Measurements from ENCODE around the gene SRMS. TPM values are rescaled to one million over a fixed set of nuclear protein-coding genes. Genes with fewer than 3 reads are reported as not detected.
A peak's percentile ranks its signal among the peaks of the same experiment; 100 is the strongest.

SRMS gene
- total RNA-seq, 1 donor from 2014 or later, result not detected

- H3K27me3 Mint-ChIP-seq (ENCODE audit: insufficient read depth, low read depth), result peaks cover 4% of the 10 kb centered on the region
- no peak for DNase-seq (ENCODE audit: low spot score)
These were observed 13.6 kb downstream of the SRMS start for GRCh38 chr20:63533871-63534393.

GRCh38 chr20:63533388-63533787 is 14.2 kb downstream of the SRMS start:
- no peaks in the 10 kb centered on the region for H3K79me2 ChIP-seq (ENCODE audit: low read depth)
- H3K4me3 ChIP-seq, result no peak overlapping the region
- H3K9ac ChIP-seq, result no peak overlapping the region
- no peak for DNase-seq (ENCODE audit: low spot score)
- no peak overlapping the region for H3K4me2 ChIP-seq
- H3K27ac Mint-ChIP-seq, result no peak overlapping the region
- H2AFZ ChIP-seq (replicated peaks), result no peak overlapping the region
- H3K27ac ChIP-seq, result no peak overlapping the region
- no peaks in the 10 kb centered on the region for H4K20me1 ChIP-seq (ENCODE audit: low read depth)
- no peaks in the 10 kb centered on the region for H3K36me3 ChIP-seq
- H3K9me3 Mint-ChIP-seq, result no peaks in the 10 kb centered on the region
- no peaks in the 10 kb centered on the region for H3K27me3 ChIP-seq
- TF ChIP-seq, protein P1, sequence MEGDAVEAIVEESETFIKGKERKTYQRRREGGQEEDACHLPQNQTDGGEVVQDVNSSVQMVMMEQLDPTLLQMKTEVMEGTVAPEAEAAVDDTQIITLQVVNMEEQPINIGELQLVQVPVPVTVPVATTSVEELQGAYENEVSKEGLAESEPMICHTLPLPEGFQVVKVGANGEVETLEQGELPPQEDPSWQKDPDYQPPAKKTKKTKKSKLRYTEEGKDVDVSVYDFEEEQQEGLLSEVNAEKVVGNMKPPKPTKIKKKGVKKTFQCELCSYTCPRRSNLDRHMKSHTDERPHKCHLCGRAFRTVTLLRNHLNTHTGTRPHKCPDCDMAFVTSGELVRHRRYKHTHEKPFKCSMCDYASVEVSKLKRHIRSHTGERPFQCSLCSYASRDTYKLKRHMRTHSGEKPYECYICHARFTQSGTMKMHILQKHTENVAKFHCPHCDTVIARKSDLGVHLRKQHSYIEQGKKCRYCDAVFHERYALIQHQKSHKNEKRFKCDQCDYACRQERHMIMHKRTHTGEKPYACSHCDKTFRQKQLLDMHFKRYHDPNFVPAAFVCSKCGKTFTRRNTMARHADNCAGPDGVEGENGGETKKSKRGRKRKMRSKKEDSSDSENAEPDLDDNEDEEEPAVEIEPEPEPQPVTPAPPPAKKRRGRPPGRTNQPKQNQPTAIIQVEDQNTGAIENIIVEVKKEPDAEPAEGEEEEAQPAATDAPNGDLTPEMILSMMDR (IDR thresholded peaks at IDR 0.05), result no peak
- no peak for TF ChIP-seq EZH2 (IDR thresholded peaks at IDR 0.05)
- no peak for TF ChIP-seq EZH2phosphoT487 (IDR thresholded peaks at IDR 0.05)
- no peak overlapping the region for H3K4me3 Mint-ChIP-seq
- peaks cover 3% of the 10 kb centered on the region for H3F3A ChIP-seq (ENCODE audit: low read depth)
- peaks cover 4% of the 10 kb centered on the region for H3K27me3 Mint-ChIP-seq (ENCODE audit: insufficient read depth, low read depth)
- H3K9me3 ChIP-seq (ENCODE audit: low read depth), result no peaks in the 10 kb centered on the region
- H3K4me1 Mint-ChIP-seq, result peaks cover 10% of the 10 kb centered on the region
- no peaks in the 10 kb centered on the region for H3K4me1 ChIP-seq
- no peaks in the 10 kb centered on the region for H3K36me3 Mint-ChIP-seq

More at GRCh38 chr20:63533871-63534393, 13.6 kb downstream of the SRMS start:
- Histone ChIP-seq H3K27me3 (no peaks in the 10 kb centered on the region), H3K4me2 (no peak overlapping the region), H3K79me2 (ENCODE audit: low read depth) (no peaks in the 10 kb centered on the region), H2AFZ (replicated peaks) (no peak overlapping the region), H3K4me3 (no peak overlapping the region), H4K20me1 (ENCODE audit: low read depth) (no peaks in the 10 kb centered on the region), H3K36me3 (no peaks in the 10 kb centered on the region), H3K4me1 (no peaks in the 10 kb centered on the region), H3K9me3 (ENCODE audit: low read depth) (no peaks in the 10 kb centered on the region), H3K27ac (no peak overlapping the region), H3F3A (ENCODE audit: low read depth) (peaks cover 3% of the 10 kb centered on the region), H3K9ac (no peak overlapping the region)
- no peaks in the 10 kb centered on the region for H3K36me3 Mint-ChIP-seq
- TF ChIP-seq, protein P1 (IDR thresholded peaks at IDR 0.05), result no peak
- no peak for TF ChIP-seq EZH2 (IDR thresholded peaks at IDR 0.05)
- no peak for TF ChIP-seq EZH2phosphoT487 (IDR thresholded peaks at IDR 0.05)
- H3K4me1 Mint-ChIP-seq, result peaks cover 10% of the 10 kb centered on the region
- H3K4me3 Mint-ChIP-seq, result no peak overlapping the region
- no peaks in the 10 kb centered on the region for H3K9me3 Mint-ChIP-seq
- no peak overlapping the region for H3K27ac Mint-ChIP-seq

DNA sequence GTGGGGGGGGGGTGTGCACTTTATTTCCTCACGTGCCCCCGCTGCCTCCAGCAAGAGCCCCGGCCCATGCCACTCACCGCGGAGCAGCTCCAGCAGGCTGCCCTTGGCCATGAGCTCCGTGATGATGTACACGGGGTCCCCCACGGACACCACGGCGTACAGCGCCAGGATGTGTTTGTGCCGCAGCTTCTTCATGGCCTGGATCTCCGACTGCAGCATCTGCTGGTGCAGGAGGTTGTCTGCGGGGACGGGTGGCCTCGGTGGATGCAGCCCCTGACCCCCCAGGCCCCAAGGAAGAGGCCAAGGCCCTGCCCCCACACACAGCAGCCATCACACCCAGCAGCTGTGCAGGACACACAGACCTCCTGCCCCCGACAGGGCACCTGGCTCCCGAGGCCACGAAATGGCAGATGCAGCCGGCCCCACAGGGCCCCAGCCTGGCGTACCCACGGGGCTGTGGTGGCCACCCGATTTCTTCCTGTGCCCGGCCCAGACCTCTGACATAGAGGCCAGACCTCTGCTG is 15.0 kb downstream of the SRMS start:
- H3K27me3 ChIP-seq, result no peaks in the 10 kb centered on the region
- Mint-ChIP-seq H3K27ac (no peak overlapping the region), H3K4me3 (no peak overlapping the region), H3K4me1 (peaks cover 10% of the 10 kb centered on the region), H3K27me3 (ENCODE audit: insufficient read depth, low read depth) (peaks cover 8% of the 10 kb centered on the region), H3K9me3 (no peaks in the 10 kb centered on the region), H3K36me3 (no peaks in the 10 kb centered on the region)
- H3K4me2 ChIP-seq, result no peak overlapping the region
- H3K27ac ChIP-seq, result no peak overlapping the region
- peak; percentile 0 for DNase-seq (ENCODE audit: low spot score)
- no peaks in the 10 kb centered on the region for H3K4me1 ChIP-seq
- H2AFZ ChIP-seq (replicated peaks), result no peak overlapping the region
- peaks cover 3% of the 10 kb centered on the region for H3F3A ChIP-seq (ENCODE audit: low read depth)
- no peaks in the 10 kb centered on the region for H3K79me2 ChIP-seq (ENCODE audit: low read depth)
- no peak overlapping the region for H3K4me3 ChIP-seq
- TF ChIP-seq, protein P1 (IDR thresholded peaks at IDR 0.05), result no peak
- TF ChIP-seq EZH2phosphoT487 (IDR thresholded peaks at IDR 0.05) (no peak), EZH2 (IDR thresholded peaks at IDR 0.05) (no peak)
- H3K9ac ChIP-seq, result no peak overlapping the region
- H3K36me3 ChIP-seq, result no peaks in the 10 kb centered on the region
- H4K20me1 ChIP-seq (ENCODE audit: low read depth), result no peaks in the 10 kb centered on the region
- H3K9me3 ChIP-seq (ENCODE audit: low read depth), result no peaks in the 10 kb centered on the region

Data from neural progenitor cell (in vitro differentiated cells).